GM19372 (cell line): ENCODE measurements around the gene PCDH19.

ENCODE experiments used
- ATAC-seq: cut with Tn5 transposase; IDR thresholded peaks from one replicate; pipeline ENCODE4 v1.9.1; 2021; ENCODE audit warnings: mild to moderate bottlenecking, low read depth, moderate library complexity; ENCODE audit not compliant: unreplicated experiment

PCDH19 gene

DNA sequence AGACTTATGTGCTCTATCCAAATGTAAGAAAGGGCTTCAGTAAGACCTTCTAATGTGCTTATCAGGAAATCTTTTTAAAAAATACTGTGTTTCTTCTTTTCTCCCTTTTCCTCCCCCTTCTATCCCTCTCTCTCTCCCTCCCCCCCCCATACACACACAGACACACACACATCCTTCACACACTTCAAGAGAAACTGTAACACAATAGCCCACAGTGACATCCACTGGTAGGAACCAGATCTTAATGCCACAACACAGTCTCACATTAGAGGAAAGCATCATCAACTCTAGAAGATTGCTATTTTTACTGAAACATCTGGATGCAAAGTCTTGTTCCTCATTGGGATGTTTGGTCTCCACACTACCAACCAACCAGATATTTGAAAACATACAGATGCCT is 4.6 kb downstream of the PCDH19 start:
- no peak for ATAC-seq

- no peak for ATAC-seq
These were observed 5.2 kb downstream of the PCDH19 start for GRCh38 chrX:100404851-100405250.

DNA sequence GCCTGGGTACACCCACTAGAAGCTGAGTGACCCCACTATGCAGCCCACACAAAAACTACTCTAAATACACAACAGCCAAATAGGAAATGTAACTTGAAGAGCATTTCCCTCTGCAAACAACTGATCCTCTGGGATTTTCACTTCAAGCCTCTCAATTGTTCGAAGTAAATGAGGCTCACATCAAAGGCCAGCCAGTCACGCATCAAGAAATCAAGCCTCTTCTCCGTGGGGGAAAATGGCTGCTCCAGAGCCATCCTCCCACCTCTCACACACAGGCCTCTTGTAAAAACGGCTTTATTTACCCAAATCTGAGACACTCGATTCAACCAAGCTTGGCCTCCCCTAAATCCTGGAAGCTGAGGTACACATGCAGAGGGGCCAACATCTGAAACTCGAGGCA is 14.3 kb downstream of the PCDH19 start:
- ATAC-seq, result no peak

DNA sequence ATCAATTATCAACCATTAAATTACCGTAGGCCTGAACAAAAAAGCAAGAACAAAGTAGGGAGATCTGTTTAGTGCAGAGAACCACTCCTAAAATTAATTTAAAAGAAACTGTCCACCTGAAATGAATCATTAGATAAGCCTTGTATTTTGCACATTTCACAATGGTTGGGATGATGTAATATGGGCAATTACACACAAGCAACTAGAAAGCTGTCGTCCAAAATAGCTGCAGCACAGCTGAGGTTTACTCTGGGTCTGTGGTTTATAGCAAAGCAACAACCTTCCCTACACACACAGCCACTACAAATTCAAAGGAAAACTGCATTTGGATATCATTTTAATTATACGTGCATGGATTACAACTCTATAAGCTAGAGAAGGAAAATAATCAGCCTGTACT is 28.5 kb downstream of the PCDH19 start:
- no peak for ATAC-seq

DNA sequence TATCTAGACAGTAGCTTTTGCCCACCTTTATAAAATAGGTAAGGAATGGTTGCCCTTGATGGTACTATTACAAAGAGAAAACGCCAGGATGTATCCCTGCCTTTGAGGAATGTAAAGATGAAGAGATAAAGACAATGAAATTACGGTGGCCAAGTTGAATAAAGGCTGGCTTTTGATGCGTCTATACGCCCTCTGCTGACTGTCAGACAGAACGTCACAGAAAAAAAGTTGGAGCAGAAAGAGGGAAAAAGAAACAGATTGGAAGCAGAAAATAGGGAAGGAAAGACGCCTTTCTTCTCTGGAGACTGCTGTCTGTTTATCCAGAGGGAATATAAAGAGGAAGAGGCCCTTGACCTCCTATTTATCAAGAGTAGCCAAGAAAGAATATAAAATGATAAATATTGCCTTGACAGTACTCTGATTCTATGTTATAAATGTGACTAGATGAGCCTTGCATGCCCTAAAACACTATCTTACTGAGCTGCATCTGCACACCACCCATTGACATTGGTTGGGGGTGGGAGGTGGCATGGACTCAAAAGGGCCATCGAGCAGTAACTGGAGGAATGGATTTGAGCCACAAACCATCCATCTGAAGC is 30.6 kb downstream of the PCDH19 start:
- ATAC-seq, result no peak

GRCh38 chrX:100377826-100378225 is 32.2 kb downstream of the PCDH19 start:
- no peak for ATAC-seq

DNA sequence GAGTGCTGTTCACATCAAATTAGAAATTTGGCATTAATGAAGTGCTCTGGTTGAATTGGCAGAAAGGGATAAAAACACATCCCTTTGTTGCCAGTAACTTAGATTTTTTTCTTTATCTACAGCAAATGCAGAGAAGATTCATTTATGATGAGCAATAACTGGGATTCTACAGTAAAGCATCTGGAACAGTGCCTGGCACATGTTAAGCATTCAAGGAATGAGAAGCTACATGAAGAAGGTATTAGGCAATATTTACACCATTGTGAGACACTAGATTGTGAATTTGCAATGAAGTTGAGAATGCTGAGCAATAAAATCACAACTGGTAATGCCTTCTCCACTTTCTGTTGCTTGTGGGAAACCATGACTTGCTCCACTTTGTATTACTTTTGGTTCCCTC is 33.5 kb downstream of the PCDH19 start:
- ATAC-seq, result no peak

DNA sequence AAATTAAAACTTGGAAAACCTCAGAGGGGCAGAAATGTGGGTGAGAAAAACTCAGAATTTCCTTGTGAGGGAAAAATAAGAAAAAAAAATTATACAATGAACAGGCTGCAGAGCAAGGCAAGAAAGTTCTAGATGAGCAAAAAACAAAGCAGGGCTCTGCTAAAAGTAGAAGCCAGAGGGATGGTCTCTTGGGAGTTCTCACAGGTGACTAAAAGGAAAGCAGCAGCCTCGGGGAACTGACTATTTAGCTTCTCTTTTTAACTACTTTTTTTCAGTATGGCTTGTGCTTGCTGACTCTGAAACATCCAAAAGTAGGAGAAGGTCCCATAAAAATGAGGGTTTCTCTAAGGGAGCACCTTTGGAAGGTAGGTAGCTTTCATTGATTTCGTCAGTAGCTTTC is 36.4 kb downstream of the PCDH19 start:
- ATAC-seq, result no peak

DNA sequence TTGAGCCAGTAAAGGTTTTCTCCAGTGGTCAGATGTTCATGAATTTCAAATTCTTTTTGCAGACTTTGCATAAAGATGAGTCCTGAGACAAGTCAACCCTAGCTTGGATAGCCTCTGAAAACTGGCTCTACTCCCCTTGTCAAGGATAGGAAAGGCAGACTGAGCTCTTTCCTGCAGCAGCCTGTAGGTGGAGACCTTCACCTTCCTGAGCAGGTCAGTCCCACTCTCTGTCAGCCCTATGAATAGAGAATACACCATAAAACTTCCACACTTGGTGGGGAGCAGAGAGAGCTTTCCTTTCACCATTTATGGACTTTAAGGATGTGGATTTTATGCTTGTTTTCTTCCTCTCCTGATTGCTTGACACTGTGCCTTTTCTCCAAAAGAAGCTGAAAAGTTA is 41.9 kb downstream of the PCDH19 start:
- no peak for ATAC-seq

DNA sequence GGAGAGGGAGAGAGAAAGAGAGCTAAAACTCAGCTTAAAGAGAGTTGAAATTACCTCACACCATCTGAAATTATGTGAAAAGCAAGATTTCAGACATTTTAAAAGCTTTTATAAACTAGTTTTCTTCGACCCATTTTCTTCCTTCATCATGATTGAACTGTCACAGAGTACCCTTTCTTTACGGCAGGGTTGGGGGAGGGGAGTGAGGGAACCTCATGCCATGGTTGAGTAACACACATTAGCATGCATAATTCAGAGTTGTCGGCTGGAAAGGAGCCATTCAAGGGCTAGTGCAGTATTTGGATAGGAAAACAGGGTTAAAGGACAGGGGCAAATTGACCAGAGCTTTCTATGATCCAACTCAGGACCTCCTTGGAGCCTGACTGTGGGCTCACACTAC is 46.2 kb downstream of the PCDH19 start:
- no peak for ATAC-seq

DNA sequence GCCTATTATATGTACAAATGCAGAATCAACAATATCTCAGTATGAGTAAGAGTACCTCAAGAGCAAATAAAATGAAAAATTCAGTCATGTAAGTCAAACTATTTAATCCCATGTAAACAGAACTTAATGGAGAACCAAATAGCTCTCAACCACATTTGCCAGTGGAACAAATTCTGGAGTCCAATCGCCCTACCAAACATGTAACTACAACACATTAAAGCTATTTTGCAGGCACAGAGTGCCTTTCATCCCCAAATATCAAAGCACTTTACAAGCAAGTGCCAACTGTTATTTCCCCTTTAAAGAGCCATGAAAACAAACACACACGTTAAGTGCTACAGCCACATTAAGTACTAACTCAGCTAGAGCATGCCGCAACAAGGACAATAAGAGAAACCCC is 51.3 kb downstream of the PCDH19 start:
- ATAC-seq, result no peak

DNA sequence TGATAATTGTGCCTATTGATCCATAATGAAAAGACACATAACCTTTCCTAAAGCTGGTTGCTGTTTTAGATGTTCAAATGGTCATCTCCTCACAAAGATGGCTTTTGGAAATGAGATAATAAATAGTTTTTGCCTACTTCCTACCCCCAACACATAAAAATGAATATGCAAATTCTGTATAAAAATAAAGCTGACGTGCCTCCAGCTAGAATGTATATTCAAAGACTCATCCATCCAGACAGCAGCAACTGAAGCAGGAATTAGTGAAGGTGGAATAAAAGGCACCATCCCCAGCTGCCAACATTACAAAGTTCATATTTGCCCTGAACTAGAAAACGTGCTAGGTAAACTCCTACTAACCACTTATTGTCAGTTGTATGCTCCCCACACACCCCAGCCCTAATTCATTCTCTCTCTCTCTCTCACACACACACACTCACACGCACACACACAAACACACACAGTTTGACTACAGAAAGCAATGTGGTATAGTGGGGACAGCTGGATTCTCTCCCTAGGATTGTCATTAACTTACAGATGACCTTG is 53.6 kb downstream of the PCDH19 start:
- no peak for ATAC-seq

DNA sequence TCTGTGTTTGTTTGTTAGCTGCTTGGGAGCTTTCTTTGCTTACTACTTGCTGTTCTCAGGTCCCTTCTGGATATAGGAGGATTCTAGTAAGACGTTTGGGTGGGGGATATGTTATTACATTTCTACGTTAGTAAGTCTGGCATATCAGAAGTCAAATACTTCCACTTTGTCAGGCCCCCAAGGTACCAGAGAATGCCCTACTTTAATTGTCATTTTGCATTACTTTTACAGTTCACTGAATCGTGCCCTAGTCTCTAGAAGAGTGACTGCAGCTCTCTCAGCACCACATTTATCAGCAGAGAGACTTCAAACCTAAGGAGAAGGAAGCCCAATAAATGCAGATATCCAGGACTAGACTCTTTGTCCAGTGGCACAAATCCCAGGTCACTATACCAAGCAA is 54.4 kb downstream of the PCDH19 start:
- ATAC-seq, result no peak

DNA sequence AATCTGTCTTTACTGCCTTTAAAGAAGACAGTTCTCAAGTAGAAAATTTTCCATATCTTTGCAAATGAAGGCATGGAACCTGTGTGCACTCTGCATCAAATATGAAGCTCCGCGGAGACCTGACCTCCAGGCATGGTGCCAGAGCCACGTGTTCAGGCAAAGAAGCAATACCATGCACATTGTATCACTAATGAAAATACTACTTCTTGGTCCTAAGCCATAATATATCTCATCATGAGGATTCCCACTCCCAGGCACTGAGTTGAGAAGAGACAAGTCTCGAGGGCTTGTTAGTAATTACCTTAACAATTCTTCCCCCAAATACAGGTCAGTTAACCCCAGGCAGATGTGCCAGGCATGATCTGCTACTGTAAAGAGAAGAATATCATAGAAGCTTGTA is 56.7 kb downstream of the PCDH19 start:
- no peak for ATAC-seq

DNA sequence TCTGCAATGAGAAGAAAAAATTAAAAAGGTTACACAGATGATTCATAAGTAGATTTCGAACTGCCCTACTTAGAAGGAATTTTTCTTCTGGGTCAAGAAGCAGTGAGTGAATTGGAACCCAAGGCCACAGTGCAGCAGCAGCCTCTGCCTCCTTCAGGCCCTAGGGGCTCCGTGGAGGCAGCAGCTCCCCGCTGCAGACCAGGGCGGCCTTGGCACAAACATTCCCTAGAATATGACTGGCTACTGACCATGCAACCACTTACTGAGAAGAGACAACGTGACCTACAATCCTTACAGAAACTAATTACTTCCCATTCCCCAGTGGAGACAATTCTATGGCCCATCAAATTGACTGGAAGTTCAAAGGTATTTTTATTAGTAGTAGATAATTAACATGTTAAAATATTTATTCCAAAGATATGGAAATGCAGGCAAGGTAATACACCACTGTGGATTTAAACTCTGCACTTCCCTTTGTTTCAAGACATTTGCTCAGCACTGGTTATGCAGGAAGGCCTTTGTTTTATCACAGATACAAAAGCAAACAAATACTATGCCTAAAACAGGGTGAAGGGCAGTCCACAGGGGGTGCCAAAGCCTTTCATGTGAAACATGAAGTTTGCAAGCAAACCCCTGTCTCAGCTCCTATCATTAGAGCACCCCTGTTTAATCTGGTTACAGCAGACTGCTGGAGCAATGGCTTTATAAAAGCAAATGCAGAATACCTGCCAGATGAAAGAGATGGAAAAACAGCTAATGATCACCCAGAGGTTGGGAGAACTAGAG is 59.2 kb downstream of the PCDH19 start:
- ATAC-seq, result no peak

GRCh38 chrX:100349391-100349790 is 60.7 kb downstream of the PCDH19 start:
- ATAC-seq, result no peak

- no peak for ATAC-seq
These were observed 68.9 kb downstream of the PCDH19 start for GRCh38 chrX:100341142-100341510.

- ATAC-seq, result no peak
These were observed 69.5 kb downstream of the PCDH19 start for GRCh38 chrX:100340491-100341141.

DNA sequence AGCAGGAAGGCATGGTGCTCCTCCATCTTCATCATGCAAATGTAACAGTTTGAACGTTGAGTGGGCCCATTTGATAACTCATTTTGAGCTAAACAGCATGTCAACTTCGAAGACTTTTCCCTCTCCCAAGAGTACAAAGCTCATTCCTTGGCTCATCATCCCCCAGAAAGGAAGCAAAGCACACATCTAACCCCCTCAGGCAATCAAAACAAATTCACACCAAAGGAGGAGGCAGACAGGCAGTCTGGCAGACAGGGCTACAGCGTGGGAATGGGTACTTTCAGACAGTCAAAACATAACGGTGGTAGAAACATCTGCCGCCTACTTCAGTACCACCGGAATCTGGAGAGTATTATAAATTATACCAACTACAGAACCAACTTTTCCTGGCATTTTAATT is 81.7 kb downstream of the PCDH19 start:
- no peak for ATAC-seq

GRCh38 chrX:100319716-100320115 is 90.4 kb downstream of the PCDH19 start:
- no peak for ATAC-seq

GRCh38 chrX:100316987-100317386 is 93.1 kb downstream of the PCDH19 start:
- no peak for ATAC-seq

GRCh38 chrX:100315566-100315965 is 94.5 kb downstream of the PCDH19 start:
- ATAC-seq, result no peak
